HAP-1 (cell line): ENCODE results near the gene GSTA5.
"Not testable (repeated sequence)": the region's sequence is repeated elsewhere in the genome, so short reads cannot be mapped to it uniquely, and the experiment has no call there.

Source experiments
- DNase-seq, 2 experiments: peaks; one replicate each; pipeline ENCODE4 v3.0.0-alpha.2; 2016 to 2020; ENCODE audit warnings: low spot score in 2 of 2
- H3K27me3 ChIP-seq: fragments of 250-450 bp; sonication (Bioruptor Pico); 2 replicates; pipeline ENCODE4 v1.5.1; 2020; ENCODE audit warnings: low read depth, mild to moderate bottlenecking, moderate library complexity
- H3K36me3 ChIP-seq: fragments of 250-450 bp; sonication (Bioruptor Pico); replicated peaks from 2 replicates; pipeline ENCODE4 v1.5.1; 2020; ENCODE audit warnings: mild to moderate bottlenecking
- H3K4me1 ChIP-seq: fragments of 250-450 bp; sonication (Bioruptor Pico); 2 replicates; pipeline ENCODE4 v1.5.1; 2020; ENCODE audit warnings: mild to moderate bottlenecking
- H3K4me3 ChIP-seq: fragments of 250-450 bp; sonication (Bioruptor Pico); 2 replicates; pipeline ENCODE4 v1.5.1; 2020; ENCODE audit warnings: mild to moderate bottlenecking, moderate library complexity
- H3K9me3 ChIP-seq: fragments of 250-450 bp; sonication (Bioruptor Pico); 2 replicates; pipeline ENCODE4 v1.5.1; 2020; ENCODE audit warnings: mild to moderate bottlenecking, moderate library complexity
- in situ Hi-C: fragments of 300-500 bp; cut with MboI; formaldehyde crosslinking; loops from 3 replicates; pipeline ENCODE4 v1.14.3; 2020; ENCODE audit warnings: low sequenced_read_pairs, inconsistent platforms, mixed read lengths

GSTA5 gene

DNA sequence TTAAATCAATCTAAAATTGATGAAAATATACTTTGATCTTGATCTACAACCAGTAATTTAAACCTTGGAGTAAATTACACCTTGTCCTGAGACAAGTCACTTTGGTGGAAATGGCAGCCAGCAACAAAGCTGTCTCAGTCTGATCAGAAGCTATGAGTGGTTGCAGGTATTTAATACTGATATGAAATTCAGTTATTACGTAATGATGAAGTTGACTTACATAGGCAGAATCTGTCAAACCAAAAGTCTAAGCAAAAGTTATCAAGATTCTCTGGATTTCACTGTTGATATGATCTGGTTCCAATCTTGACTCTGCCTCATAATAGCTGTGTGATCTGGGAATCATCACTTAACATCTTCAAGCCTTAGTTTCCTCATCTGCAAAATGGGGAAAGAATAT is 27.6 kb upstream of the GSTA5 start:
- Histone ChIP-seq H3K4me3 (no peak overlapping the region), H3K27me3 (no peaks in the 10 kb centered on the region), H3K36me3 (no peaks in the 10 kb centered on the region), H3K9me3 (no peaks in the 10 kb centered on the region), H3K4me1 (0 out of 2 replicates have a peak, but pooled peaks cover 2% of the 10 kb centered on the region)
- no peak for DNase-seq
- in situ Hi-C loops, result no loop called here

DNA sequence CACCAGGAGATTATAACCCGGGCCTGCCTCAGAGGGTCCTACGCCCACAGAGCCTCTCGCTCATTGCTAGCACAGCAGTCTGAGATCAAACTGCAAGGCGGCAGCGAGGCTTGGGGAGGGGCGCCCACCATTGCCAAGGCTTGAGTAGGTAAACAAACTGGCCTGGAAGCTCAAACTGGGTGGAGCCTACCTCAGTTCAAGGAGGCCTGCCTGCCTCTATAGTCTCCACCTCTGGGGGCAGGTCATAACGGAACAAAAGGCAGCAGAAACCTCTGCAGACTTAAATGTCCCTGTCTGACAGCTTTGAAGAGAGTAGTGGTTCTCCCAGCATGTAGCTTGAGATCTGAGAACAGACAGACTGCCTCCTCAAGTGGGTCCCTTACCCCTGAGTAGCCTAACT is 20.5 kb upstream of the GSTA5 start:
- DNase-seq, H3K4me1 ChIP-seq, H3K36me3 ChIP-seq, H3K9me3 ChIP-seq, H3K4me3 ChIP-seq, H3K27me3 ChIP-seq, in situ Hi-C loops: not testable (repeated sequence)

DNA sequence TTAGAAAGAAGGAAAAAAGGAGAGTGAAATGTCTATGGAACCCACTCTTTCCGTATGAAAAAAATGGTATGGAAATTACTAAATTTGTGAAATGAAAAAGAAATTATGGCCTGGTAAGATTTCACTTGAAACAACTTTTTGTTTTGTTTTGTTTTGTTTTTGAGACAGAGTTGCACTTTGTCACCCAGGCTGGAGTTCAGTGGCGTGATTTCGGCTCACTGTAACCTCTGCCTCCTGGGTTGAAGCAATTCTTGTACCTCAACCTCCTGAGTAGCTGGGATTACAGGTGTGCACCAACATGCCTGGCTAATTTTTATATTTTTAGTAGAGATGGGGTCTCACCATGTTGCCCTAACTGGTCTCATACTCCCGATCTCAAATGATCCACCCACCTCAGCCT is 17.8 kb upstream of the GSTA5 start:
- no peaks in the 10 kb centered on the region for H3K4me1 ChIP-seq
- DNase-seq, result no peak
- H3K36me3 ChIP-seq, result no peaks in the 10 kb centered on the region
- H3K27me3 ChIP-seq, result no peaks in the 10 kb centered on the region
- in situ Hi-C loops, result no loop called here
- H3K4me3 ChIP-seq, result no peak overlapping the region
- H3K9me3 ChIP-seq, result no peaks in the 10 kb centered on the region

- in situ Hi-C loops, H3K4me1 ChIP-seq, H3K36me3 ChIP-seq, H3K4me3 ChIP-seq, H3K27me3 ChIP-seq, H3K9me3 ChIP-seq: not testable (repeated sequence)
- DNase-seq, result peak in 1 of 2 experiments; percentile 38
Measured at GRCh38 chr6:52856137-52856536, 15.5 kb upstream of the GSTA5 start.

GRCh38 chr6:52849137-52849536 is 8.5 kb upstream of the GSTA5 start:
- DNase-seq, result no peak
- in situ Hi-C loops, result no loop called here
- H3K9me3 ChIP-seq, result peaks cover 2% of the 10 kb centered on the region; the same call in 1 of the 2 replicates
- H3K4me3 ChIP-seq, result no peak overlapping the region
- no peaks in the 10 kb centered on the region for H3K36me3 ChIP-seq
- peaks cover 2% of the 10 kb centered on the region; the same call in 1 of the 2 replicates for H3K4me1 ChIP-seq
- H3K27me3 ChIP-seq, result no peaks in the 10 kb centered on the region

- Histone ChIP-seq H3K36me3 (no peaks in the 10 kb centered on the region), H3K4me1 (peaks cover 2% of the 10 kb centered on the region; the same call in 1 of the 2 replicates), H3K4me3 (no peak overlapping the region), H3K9me3 (peaks cover 2% of the 10 kb centered on the region; the same call in 1 of the 2 replicates), H3K27me3 (no peaks in the 10 kb centered on the region)
- peak in 1 of 2 experiments; percentile 16 for DNase-seq
- in situ Hi-C loops, result no loop called here
Measured at GRCh38 chr6:52846002-52846401, 5.4 kb upstream of the GSTA5 start.

DNA sequence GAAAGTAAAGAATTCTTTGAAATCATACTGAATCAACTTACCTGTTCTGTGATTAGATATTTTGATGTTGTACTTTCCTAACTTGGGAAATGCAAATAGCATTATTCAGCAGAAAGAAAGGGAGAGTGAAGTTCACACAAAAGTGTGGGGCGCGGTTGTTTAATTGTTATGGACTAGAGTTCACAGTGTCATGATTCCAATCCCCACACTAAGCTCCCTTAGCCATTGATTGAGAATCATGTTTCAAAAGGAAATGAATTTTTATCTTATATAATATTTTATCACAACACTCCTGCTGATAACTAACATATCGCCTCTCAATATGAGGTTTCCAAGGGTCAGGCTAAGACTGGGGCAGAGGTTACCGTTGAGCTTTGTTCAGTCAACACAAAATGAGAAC is 3.0 kb upstream of the GSTA5 start:
- DNase-seq, result no peak
- Histone ChIP-seq H3K9me3 (no peaks in the 10 kb centered on the region; the same call in 1 of the 2 replicates), H3K27me3 (no peaks in the 10 kb centered on the region), H3K36me3 (no peaks in the 10 kb centered on the region), H3K4me3 (no peak overlapping the region), H3K4me1 (peaks cover 2% of the 10 kb centered on the region; the same call in 1 of the 2 replicates)
- in situ Hi-C loops, result no loop called here

DNA sequence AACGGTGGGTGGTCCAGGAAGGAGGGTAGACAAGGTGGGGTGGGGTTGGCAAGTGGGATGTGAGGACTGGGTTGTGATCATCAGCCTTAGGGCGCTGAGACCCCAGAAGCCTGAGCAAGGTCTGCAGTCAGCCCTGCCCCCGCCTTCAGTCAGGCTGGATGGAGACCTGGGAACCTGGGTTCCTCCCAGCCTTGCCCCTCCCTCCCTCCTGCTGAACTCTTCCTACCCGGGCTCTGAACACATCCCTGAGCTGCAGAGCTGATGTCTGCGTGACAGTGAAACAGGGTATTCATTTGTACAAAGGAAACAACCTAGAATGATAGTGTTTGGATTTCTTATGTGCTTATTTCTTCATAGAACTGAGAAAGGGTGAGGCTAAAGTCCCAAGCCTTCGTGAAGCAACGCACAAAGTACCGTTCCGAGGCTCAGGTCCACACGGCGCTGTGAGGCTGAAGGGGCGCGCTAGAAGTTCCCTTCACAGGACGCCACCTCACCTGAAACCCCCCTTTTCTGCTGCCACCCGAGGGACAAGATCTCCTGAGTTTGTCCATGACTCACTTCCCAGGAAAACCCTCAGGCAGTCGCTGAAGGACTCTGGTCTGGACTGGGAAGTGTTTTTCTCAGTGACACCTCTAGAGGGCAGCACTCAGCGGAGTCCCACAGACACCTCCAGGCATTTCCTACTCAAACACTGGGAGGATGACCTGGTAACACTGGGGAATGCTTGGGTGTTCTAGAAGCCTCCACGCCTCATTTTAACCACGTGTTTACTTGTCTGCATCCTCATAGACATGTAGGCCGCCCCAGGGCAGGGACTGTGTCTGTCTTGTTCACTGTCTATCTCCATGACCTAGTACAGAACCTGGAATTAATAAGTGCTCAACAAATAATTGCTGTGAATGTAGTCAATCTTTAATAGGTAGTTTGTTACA is 1.2 kb downstream of the GSTA5 start:
- Histone ChIP-seq H3K4me1 (no peaks in the 10 kb centered on the region), H3K4me3 (no peak overlapping the region), H3K9me3 (no peaks in the 10 kb centered on the region), H3K36me3 (no peaks in the 10 kb centered on the region), H3K27me3 (no peaks in the 10 kb centered on the region)
- in situ Hi-C loops, result no loop called here
- DNase-seq, result peak; percentile 52 to 80

DNA sequence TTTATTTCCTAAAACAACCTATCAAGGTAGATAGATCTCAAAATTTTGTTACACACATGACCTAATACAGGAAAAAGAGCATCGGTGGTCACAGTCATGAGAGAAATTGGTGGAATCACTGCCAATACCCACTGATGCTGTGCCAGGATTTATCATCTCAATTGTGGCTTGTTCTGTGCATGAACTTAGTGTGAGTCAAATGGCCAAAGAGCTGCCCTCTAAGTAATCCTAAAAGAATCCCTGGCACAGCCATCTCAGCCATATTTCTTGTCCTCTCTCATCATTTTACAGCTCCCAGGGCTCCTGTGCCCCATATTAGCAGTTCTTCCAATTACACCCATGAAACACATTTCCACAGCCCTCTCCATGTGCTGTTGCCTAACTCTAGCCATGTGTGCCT is 6.1 kb downstream of the GSTA5 start:
- no peak for DNase-seq
- Histone ChIP-seq H3K4me3 (no peak overlapping the region), H3K27me3 (no peaks in the 10 kb centered on the region), H3K9me3 (no peaks in the 10 kb centered on the region), H3K36me3 (no peaks in the 10 kb centered on the region), H3K4me1 (no peaks in the 10 kb centered on the region)
- in situ Hi-C loops, result no loop called here

DNA sequence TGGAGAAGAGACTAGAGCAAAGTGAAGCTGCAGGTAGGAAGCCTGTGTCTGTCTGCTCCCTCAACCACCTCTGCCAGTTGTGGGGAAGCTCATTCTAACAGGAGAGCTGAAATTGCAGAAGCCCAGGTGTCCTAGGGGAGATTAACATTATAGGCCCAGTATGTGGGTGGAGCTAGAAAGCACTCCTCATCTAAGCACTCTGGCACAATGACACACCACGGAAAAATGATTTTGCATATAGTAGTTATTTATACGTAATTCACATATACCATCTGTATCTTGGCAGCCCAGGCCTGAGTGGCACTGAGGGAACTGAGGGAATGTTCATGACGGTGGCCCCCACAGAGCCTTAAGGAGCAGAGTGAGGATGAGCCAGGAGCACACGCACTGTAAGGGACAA is 9.7 kb downstream of the GSTA5 start:
- in situ Hi-C loops, DNase-seq, H3K9me3 ChIP-seq, H3K27me3 ChIP-seq, H3K4me3 ChIP-seq, H3K4me1 ChIP-seq, H3K36me3 ChIP-seq: not testable (repeated sequence)

GRCh38 chr6:52829046-52829817 is 11.4 kb downstream of the GSTA5 start:
- Histone ChIP-seq H3K9me3 (no peaks in the 10 kb centered on the region), H3K4me3 (no peak overlapping the region), H3K4me1 (no peaks in the 10 kb centered on the region), H3K27me3 (no peaks in the 10 kb centered on the region), H3K36me3 (no peaks in the 10 kb centered on the region)
- in situ Hi-C loops, result no loop called here
- no peak for DNase-seq

- H3K9me3 ChIP-seq, H3K27me3 ChIP-seq, H3K4me3 ChIP-seq, H3K36me3 ChIP-seq, H3K4me1 ChIP-seq, DNase-seq, in situ Hi-C loops: not testable (repeated sequence)
Measured at GRCh38 chr6:52828621-52829020, 12.0 kb downstream of the GSTA5 start.

DNA sequence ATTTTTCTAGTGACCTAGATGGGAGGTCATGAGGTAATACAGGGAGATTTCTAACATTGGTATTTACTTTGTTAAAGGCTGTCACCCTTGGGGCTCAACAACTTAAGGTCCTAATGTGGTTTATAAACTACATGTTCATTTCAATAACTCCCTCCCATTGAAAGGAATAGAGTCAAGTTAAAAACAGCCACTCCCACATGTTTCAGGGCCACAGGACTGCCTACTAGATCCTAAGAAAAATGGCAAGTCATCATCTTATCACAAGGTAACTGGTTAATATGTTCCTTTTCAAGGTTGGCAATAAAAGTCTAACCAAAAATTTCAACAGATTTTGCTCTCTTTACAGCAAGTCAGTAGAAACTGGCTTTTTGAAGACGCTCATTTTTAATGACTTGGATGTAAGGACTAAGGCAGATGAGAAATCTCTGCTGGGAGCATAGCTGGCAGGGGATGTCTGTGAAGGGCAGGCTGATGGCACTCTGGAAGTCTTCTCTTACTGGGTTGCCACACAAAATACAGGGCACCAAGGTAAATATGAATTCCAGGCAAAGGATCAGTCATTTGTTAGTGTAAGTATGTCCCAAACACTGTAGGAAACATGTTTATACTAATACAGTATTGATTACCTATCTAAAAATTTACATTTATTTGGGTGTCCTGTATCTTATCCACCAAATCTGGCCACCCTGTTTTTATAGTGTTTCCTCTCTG is 13.4 kb downstream of the GSTA5 start:
- H3K27me3 ChIP-seq, DNase-seq, H3K4me3 ChIP-seq, H3K36me3 ChIP-seq, H3K4me1 ChIP-seq, H3K9me3 ChIP-seq, in situ Hi-C loops: not testable (repeated sequence)
